GM12872 (cell line): ENCODE data around the gene C2CD3.
A peak's percentile ranks its signal among the peaks of the same experiment; 100 is the strongest.

Experiments used
- TF ChIP-seq, protein P1 (sequence below): IDR thresholded peaks from 3 replicates; pipeline ENCODE4 v1.5.1; 2011; ENCODE audit warnings: low read depth, mild to moderate bottlenecking, low read length, moderate library complexity; ENCODE audit not compliant: insufficient read depth

Gene C2CD3

DNA sequence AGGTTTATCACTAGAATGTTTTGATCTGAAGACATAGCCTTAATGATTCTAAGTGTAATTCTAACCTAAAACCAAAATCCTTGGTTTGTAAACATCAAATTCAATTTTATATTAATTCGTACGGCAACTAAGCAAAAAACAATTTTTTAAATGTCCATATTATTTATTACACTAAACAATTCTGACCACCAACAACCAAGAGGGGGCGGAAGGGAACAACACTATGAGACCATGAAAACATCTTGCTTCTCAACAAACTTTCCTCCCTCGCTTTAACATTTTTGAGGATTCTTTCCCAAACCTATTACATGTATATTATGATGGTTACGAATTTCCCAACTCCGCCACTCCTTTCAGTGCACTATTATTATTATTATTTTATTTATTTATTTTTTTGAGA, 181.6 kb downstream of the C2CD3 start:
- TF ChIP-seq, protein P1, sequence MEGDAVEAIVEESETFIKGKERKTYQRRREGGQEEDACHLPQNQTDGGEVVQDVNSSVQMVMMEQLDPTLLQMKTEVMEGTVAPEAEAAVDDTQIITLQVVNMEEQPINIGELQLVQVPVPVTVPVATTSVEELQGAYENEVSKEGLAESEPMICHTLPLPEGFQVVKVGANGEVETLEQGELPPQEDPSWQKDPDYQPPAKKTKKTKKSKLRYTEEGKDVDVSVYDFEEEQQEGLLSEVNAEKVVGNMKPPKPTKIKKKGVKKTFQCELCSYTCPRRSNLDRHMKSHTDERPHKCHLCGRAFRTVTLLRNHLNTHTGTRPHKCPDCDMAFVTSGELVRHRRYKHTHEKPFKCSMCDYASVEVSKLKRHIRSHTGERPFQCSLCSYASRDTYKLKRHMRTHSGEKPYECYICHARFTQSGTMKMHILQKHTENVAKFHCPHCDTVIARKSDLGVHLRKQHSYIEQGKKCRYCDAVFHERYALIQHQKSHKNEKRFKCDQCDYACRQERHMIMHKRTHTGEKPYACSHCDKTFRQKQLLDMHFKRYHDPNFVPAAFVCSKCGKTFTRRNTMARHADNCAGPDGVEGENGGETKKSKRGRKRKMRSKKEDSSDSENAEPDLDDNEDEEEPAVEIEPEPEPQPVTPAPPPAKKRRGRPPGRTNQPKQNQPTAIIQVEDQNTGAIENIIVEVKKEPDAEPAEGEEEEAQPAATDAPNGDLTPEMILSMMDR, result peak; percentile 37; the same call in 1 of the 3 replicates

DNA sequence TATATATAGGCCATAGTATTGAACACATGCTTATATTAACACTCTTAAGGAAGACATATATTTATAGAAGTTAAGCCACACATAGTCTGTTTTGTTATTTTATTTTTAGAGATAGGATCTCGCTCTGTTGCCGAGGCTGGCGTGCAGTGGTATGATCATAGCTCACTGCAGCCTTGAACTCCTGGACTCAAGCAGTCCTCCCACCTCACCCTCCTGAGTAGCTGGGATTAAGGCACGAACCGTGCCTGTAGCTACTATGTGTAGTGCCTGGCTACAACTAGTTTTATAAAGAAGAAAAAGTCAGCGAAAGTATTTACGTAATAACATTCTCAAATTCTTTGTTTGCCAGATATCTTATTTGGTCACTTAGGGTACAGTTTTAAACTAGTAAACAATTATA, 182.6 kb downstream of the C2CD3 start:
- TF ChIP-seq, protein P1, result no peak

DNA sequence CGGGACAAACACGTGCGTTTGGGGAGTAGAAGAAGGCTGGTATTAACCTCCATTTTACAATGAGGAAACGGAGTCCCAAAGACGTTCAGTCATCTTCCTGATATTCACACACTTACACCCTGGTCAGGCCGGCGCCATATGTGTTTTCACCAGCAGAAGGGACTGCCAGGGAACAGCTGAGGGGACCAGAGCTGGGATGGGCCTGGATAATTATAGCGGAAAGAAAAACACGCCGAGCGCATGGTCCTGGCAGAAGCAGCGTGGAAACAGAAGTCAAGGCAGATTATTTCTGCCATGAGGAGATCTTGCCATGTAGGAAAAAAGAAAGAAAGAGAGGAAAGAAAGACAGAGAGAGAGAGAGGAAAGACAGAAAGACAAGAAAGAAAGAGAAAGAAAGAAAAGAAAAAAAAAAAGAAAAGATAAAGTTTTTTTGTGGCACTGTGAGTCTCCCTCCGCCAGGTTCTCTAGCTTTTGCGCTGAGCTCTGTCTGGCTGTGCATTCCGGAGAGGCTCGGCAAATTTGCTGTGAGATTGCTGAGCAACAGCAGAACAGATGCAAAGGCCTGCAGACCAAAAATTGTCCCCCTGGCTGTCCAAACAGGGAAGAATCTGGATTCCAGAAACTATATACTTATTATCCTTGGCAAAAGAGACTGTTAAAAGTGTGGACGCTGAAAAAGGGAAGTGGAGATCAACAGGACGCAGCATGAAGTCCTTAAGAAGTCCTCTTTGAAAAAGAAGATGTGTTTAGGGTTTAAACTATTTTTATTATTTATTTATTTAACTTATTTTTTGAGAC, 186.9 kb downstream of the C2CD3 start:
- TF ChIP-seq, protein P1, result no peak

DNA sequence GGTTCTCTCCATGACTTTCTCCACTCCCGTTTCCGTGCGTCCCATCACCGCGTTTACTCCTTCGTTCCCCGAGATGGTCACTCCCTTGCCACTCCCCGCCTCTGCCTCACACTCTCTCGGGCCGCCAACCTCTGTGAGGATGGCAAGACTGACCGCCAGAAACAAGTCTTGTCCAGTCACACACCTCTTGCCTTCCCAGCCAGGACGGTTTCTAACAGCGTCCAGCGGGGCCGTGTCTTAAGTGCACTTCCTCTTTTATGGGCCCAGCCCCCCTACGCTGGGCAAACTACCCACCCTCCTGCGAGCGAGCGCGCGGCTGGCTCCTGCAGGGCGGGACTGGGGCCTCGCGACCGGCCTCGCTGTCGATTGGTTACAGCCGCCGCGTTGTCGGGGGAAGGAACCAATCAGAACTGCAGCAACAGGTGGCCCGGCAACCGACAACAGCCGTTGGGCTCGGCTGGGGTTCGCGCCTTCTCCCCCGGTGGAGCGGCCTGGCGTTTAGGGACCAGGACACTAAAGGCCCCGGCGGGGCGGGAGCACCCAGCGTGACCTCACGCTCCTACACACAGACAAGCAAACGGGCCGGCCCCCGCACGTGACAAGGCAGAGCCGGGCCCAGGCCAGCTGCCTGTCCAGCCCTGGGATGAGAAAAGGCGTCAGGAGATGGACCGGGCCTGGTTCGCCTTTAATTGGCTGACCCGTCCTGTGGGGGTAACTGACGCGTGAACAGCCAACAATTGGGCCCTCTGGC, 187.6 kb downstream of the C2CD3 start:
- TF ChIP-seq, protein P1, result no peak

DNA sequence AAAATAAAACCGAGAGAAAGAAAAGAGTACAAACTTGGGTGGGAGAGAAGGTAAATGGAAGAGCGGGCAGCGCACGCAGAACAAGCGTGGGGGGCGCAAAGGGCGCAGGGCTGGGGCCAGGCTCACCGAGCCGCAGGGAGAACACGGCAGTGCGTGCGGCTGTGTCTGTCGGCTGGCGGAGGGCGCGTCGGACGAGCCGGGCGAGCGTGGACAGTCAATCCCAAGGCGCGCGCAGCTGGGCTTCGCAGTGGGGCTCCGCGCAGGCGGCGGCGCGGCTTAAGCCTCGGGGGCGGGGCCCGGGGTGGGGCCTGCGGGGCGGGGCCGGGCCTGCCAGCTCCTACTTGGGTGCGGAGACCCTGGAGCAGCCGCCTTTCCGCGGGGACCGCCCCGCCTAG, 188.2 kb downstream of the C2CD3 start, which contains the start of gene UCP2:
UCP2 (minus strand) TSS at position 249 of the 395 bp plus-strand sequence. CDS start 4,465 bp downstream, outside the sequence.
- TF ChIP-seq, protein P1, result no peak

DNA sequence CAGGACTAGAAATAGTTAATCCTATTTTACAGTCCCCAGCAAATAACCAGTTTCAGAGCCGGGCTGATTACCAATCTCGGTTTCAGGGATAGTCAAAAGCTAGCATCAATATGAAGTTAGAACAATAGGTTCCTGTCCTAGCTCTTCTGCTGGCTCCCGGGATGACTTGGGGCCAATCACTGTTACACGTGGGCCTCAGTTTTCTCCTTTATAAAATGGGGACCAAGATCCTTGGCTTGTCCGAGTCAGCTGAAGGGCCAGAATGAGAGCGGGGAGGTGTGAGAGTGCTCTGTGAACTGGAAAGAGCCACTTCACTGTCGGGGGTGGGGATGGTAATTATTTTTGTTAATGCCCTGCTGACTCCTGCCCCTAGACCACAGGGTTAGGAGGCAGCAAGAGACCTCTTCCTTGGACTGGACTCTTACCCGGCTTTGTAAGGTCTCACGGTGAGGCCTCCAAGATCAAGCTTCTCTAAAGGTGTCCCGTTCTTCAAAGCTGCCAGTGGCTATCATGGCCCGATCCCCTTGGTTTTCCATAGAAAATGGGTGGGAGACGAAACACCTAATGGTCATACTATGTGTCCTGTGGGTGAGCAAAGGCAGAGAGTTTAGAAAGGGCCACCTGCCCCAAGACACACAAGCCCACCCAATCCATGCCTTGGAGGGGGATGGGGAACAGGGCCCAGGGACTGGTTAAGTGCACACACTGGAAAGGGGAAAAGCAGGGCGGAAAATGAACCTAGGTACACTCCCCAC, 189.6 kb downstream of the C2CD3 start:
- TF ChIP-seq, protein P1, result no peak
